Right forelimb (tissue), 1 donor: ENCODE data around the gene DOP1B.
"Not testable (repeated sequence)": the region's sequence is repeated elsewhere in the genome, so short reads cannot be mapped to it uniquely, and the experiment has no call there.

Source experiments
- DNase-seq: peaks from one replicate; pipeline ENCODE4 v3.0.0-alpha.2; 2018

DOP1B gene

GRCh38 chr21:36174780-36175179, 18.2 kb downstream of the DOP1B start:
- no peak for DNase-seq

DNA sequence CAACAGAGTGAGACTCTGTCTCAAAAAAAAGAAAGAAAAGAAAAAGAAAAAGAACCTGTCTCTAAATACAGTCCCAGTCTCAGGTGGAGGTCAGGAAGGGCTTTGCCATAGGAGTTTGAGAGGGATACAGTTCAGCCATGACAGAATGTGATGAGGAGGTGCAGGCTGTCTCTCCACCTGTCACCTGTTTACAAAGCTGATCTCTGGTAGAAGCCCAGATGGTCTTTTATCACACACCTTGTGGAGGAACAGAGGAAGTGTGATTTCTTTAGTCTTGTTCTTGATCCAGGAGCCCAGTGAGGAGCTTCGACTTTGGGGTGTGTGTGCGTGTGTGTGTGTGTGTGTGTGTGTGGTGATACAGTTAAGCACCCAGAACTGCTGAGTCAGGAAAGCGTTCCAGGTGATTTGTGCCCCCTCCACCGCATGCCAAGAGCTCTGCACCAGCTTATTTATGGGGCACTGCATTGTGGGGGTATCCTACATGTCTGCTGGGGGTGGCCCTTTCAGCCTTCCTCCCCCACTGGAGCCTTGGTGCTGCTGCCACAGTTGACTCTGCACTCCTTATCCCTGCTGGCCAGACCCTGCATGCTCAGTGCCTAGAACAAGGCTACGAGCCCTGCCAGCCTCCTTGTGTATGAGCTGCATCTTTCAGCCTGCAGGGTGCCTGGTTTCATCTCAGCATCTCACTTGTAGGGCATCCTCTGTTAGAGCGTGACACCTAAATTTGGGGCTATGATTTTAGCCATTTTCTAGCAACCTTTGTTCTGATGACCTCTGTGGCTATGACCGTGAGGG, 19.3 kb downstream of the DOP1B start:
- no peak for DNase-seq

DNA sequence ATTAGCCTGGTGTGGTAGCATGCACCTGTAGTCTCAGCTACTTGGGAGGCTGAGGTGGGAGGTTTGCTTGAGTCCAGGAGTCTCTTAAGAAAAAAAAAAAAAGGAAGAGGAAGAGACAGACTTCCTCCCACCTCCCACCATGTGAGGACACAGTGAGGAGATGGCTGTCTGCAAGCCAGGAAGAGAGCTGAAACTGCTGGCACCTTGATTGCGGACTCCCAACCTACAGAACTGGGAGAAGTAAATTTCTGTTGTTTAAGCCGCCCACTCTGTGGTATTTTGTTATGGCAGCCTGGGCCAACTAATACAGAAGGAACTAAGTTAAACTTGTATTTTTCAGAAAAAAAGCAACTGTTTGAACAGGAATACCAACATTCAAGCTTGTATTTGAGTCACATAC, 21.7 kb downstream of the DOP1B start:
- no peak for DNase-seq

GRCh38 chr21:36179145-36179544, 22.5 kb downstream of the DOP1B start:
- no peak for DNase-seq

GRCh38 chr21:36180963-36181362, 24.3 kb downstream of the DOP1B start:
- DNase-seq, result no peak

DNA sequence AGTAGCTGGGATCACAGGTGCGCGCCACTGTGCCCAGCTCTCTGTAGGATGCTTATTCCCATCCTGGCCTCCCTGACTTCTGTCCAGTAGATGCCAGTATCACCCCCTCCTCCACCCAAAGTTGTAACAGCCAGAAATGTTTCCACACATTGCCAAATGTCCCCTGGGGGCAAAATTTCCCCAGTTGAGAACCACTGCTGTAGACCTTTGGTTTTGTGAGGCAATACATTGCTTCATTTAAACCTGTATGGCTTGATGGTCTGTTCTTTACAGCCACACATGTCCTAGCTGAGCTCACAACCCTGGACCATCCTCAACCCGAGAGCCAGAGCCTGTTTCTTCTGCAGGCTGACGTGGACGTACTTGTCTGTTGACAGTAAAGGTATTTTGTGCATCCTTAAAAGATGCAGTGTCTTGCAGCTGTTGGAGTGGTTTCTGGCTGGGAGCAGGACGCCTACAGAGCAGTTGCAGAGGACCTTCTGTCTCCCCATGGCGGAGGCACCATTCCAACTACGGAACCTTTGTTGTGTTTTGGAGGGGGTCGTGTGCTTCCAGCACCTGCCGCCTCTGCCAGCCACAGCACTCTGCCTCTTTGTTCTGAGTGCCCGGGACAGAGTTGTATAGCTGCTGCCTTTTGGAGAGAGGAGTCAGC, 26.6 kb downstream of the DOP1B start:
- no peak for DNase-seq

DNA sequence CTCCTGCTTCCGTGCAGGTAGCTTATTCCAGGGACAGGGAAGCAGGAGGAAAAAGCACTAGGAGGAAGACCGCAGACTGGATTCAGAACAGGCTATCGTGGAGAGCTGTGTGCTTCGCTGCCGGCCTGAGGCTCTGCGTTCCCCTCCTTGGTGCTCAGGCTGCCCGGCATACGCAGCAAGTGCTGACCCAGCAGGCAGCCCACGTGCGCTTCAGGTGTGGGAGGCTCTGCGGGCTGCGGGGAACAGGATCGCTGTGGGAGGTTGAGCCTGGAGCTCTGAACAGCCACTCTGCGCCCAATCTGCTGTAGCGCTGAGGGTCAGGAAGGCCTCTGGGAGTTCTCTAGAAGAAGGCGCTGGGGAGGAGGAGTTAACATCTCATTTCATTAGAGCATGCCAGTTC, 27.9 kb downstream of the DOP1B start:
- DNase-seq, result no peak

DNA sequence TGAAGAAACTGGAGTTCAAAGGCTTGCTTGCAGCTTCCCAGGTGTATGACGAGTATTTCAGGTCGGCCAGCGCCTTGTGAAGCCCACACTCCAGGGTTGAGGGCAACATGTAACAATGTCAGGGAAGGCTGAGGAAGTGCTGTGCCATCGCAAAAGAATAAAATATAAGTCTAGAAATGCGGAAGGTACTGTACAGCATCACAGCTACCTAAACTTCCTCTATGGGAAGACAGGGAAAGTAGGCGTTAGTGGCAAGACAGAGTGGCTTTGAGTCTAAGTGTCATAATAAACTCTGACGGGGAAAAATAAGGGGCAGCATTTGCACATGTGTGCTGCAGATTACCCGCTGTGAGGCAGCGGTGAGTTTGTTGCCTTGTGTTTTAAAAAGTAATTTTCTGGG, 28.9 kb downstream of the DOP1B start:
- DNase-seq, result no peak

GRCh38 chr21:36186081-36186480, 29.5 kb downstream of the DOP1B start:
- no peak for DNase-seq

DNA sequence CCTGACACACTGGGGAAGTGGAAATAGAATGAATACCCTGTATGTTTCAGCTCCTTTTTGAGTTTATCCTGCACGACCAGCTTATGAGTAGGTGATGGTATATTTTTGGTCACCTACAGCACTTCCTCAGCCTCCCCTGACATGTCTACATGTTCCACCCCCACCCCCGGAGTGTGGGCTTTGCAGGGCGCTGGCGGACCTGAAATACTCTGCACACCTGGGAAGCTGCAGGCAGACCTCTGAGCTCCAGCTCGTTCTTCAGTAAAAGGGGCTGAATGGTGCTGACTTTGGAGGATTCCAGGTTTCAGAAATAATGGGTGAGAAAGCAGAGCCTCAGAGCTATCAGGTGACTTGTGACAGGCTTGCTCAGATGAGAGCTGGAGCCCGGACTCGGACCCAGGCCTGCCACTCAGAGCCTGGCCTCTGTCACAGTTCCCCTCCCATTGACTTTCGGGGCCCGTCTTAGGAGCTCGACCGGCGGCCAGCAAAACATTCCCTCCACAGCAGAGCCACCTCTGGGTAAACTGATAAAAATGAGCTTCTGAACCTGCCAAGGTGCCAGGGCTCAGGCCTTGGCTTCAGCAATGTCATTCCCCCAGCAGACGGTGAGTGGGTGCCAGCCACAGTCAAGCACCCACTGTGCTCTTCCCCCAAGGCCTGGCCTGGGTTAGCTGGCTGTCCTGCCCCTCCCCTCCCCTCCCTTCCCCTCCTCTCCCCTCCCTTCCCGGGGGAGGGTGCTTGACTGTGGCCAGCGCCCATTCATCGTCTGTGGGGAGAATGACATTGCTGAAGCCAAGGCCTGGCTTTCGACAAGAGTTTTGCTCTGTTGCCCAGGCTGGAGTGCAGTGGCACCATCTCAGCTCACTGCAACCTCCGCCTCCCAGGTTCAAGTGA, 30.1 kb downstream of the DOP1B start:
- DNase-seq, result no peak

GRCh38 chr21:36188081-36188681, 31.6 kb downstream of the DOP1B start:
- no peak for DNase-seq

DNA sequence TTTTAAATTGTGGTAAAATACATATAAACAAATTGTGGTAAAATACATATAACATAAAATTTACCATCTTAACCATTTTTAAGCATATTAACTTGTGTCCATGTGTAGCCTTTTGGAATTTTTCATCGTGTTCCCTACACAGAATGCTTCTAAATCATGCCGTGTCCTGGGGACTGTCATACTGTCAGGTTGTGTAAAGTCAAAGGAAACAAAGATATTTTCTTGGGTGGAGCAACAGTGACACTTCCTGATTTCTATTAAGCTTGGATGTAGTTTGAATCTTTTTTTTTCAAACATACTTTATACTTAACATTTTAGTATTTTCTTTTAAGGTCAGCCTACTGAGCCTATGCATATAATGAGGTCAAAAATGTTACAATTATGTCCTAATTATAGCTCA, 32.3 kb downstream of the DOP1B start:
- DNase-seq, result no peak

DNA sequence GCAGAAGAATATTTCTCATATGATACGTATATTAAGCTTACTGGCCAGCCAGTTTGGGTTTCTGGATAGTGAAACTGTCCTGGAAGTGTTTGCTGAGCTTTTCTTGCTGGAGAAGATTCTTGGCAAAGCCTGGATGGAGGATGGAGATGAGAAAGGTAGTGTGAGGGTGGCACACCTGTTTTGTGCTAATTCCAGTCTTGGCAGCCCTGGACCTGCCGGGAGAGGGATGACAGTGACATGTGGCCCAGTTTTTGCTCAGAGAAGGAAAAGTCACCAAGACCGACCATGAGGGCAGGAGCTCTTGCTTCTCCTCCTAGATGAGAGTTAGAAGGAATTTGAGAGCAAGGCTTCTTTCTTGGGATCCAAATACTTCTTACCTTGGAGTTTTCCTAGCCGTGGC, 34.1 kb downstream of the DOP1B start:
- no peak for DNase-seq

DNA sequence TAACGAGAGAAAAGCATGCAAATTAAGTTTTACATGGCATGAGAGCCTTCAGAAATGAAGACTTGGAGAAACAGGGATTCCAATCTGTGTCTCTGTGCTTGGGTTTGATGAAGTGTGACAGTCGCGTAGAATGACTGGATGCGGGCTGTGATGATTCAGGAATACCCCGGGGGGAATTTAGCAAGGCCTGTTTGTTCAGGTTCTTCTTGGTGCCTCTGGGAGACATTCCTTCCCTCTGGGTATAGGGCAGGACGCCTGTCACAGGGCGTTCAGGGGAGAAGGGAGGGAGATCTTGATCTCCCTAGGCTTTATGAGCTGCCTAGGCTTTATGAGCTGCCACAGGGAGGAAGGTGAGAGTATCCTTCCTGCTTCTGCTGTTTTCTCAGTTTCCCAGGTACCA, 36.6 kb downstream of the DOP1B start:
- DNase-seq, result no peak

DNA sequence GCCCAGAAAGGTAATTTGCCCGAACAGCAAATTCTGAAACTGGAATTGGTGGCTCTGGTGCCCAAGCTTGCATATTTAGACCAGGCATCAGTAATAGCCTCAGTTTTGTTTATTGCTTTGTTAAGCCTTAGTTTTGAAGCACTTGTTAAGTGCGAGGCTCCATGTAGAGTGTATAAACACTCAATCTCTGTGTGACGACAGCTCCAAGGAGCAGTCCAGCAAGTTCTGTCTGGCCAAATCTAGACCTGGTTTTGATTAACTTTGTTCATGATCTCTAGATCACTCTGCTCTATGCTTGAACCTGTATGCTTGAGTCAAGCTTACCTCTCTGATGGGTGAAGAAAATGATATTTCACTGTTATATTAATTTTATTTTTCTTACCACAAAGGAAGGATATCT, 37.4 kb downstream of the DOP1B start:
- DNase-seq, result no peak

DNA sequence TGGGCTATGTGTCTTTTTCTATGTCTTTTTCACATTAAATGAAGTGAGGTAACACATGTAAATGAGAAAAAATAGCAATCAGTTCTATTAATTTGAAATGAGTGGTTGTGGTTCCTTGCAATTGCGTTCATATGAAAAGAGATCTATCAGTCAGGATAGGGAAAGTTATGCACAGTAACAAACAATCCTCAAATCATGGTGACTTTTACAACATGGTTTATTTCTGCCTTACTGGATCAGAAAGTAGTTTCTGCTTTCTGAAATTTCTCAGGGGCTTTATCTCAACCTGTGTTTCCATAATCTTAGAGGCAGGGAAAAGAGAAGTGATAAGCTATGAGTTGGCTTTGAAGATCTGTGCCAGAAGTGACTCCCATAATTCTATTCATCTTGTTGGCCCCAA, 39.0 kb downstream of the DOP1B start:
- no peak for DNase-seq

DNA sequence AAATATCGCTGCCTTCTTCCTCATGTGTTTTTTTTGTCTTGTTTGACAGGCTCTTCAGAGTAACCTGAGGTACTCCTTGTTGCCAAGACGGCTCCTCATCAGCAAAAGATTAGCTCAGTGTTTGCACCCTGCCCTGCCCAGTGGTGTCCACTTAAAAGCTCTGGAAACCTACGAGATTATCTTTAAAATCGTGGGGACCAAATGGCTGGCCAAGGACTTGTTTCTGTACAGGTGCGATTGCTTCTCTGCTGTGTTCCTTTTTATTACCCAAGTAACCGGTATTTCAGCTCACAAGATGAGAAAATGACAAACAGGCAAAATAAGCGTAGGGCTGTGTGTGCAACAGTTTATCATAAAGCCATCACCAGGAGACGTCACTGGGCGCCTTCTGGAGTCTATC, 42.4 kb downstream of the DOP1B start:
- no peak for DNase-seq

GRCh38 chr21:36199575-36199974, 43.0 kb downstream of the DOP1B start:
- not testable (repeated sequence) for DNase-seq

DNA sequence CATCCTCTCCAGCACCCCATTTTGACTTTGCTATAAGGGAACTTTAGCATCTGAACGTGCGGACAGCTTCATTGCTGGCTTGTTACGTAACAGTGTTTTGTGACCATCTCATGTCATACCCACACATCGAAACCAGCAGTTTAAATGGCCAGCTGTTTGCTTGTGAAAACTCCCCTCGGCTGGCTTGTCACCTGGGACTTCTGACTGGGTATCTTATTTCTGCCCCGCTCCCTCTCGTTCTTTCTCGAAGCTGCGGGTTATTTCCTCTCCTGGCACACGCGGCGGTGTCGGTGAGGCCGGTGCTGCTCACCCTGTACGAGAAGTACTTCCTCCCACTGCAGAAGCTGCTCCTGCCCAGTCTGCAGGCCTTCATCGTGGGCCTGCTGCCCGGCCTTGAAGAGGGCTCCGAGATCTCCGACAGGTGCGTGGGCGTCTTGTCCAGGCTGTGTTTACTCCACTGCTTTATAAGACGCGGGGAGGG, 43.5 kb downstream of the DOP1B start:
- no peak for DNase-seq

DNA sequence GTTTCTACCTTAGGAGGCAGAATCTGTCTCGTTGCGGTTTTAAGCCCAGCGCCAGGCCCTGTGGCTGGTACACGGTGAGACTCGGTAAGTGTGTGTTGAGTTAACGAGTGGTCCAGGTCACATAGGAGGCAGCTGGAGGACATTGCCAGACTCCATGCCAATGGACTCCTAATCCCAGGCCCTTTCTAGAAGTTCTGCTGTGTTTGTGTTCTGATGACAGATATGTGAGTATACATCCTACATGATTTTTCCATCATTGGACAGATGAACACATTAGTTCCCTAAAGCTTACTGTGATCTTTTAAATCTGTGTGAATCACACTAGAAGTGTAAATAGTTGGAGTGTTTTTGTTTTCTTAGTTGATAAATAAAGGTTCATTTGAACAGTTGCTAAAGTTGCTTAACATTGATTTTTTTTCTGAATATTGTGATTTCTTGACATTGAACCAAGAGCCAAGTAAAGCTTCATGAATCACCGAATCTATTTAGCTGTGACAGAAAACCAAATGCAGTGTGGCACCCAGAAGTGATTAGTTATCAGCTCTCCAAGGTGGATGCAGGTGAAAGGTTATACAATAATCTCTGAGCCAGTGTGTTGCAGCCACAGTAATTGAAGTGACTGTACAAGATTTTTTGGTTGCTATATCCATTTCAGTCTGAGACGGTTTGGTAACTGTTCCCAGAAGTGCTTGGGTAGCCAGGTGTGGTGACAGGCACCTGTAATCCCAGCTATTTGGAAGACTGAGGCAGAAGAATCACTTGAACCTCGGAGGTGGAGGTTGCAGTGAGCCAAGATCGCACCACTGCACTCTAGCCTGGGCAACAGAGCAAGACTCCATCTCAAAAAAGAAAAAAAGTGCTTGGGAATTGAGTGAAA, 46.3 kb downstream of the DOP1B start:
- no peak for DNase-seq

DNA sequence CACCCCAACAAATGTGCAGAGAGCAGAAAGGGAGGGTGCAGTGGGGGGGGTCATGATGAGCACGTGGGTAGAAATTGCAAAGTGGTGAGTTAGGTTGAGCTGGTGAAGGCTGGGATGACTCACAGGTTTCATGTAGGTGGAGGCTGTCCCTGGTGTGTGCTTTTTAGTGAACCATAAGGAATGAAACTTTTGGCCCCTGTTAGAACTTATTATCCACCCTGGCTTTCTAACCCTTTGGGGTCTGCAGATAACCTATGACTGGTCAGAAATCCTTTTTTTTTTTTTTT, 46.9 kb downstream of the DOP1B start:
- DNase-seq, result no peak

DNA sequence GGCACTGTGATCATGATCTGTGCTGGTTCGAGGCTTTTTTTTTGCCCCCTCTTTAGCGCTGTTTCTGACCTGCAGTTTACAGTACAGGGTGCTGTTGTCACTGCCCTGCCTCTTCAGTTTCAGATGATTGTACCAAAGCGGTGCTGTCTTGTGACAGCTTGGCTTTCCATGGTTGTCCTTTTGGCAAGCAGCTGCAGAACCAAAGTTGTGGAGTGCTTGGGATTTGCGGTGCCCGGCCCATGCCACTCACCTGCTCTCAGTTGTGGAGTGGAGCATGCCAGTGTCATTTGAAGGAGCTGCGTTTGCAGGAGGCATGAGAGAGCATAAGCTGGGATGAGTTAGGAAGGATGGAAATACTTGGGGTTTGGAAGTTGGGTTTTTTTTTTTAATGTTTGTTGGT, 48.4 kb downstream of the DOP1B start:
- no peak for DNase-seq
